SK-N-SH (cell line): ENCODE results near the gene ITIH5. TPM values are rescaled to one million over a fixed set of nuclear protein-coding genes. Genes with fewer than 3 reads are reported as not detected.

ENCODE experiments used
- CTCF ChIA-PET: fragments of 300-600, 350-600 bp; formaldehyde crosslinking; extraction: SDS; loops from one replicate; lab custom pipeline; 2021; lab: Yijun Ruan, JAX
- POLR2A ChIA-PET: fragments of 350-600 bp; sonication (Branson Sonifier 250); formaldehyde crosslinking; extraction: SDS; loops from one replicate; lab custom pipeline; 2020; ENCODE audit warnings: antibody characterized with exemption, inconsistent platforms; lab: Yijun Ruan, JAX
- DNase-seq: peaks from one replicate; pipeline ENCODE4 v3.0.0; 2012
- H2AFZ ChIP-seq: fragments of 200-600 bp; sonication (generic); 2 replicates; pipeline ENCODE4 v1.8.1; 2016; ENCODE audit warnings: antibody characterized with exemption, mild to moderate bottlenecking, low read depth
- H3F3A ChIP-seq: fragments of 200-600 bp; sonication (generic); replicated peaks from 2 replicates; pipeline ENCODE3; 2016; ENCODE audit warnings: antibody characterized with exemption, mild to moderate bottlenecking; ENCODE audit not compliant: insufficient read depth
- H3K27ac ChIP-seq, 2 experiments: fragments of 200-500 bp in 1 of 2; fragments of 200-600 bp in 1 of 2; sonication (Bioruptor generic) in 1 of 2; sonication (generic), shearing (Covaris generic) in 1 of 2; 2 replicates each; pipeline versions ENCODE4 v1.5.1 to v1.6.1; 2014 to 2016; ENCODE audit warnings: low read depth in 2 of 2, inconsistent platforms in 1 of 2, low read length in 1 of 2, mild to moderate bottlenecking in 1 of 2, mixed read lengths in 1 of 2
- H3K27me3 ChIP-seq: fragments of 200-600 bp; sonication (generic), shearing (Covaris generic); 2 replicates; pipeline ENCODE4 v1.6.1; 2016; ENCODE audit warnings: mixed run types; ENCODE audit not compliant: insufficient read depth
- H3K36me3 ChIP-seq, 2 experiments: fragments of 200-500 bp in 1 of 2; fragments of 200-600 bp in 1 of 2; sonication (Bioruptor generic) in 1 of 2; sonication (generic) in 1 of 2; replicated peaks in 1 of 2; 2 replicates each; pipeline versions ENCODE3 to v1.5.1; 2014 to 2016; ENCODE audit warnings: low read length in 1 of 2, mild to moderate bottlenecking in 1 of 2; ENCODE audit not compliant: insufficient read depth in 2 of 2, control insufficient read depth in 1 of 2
- H3K4me1 ChIP-seq, 2 experiments: fragments of 200-500 bp in 1 of 2; fragments of 200-600 bp in 1 of 2; sonication (Bioruptor generic) in 1 of 2; sonication (generic), shearing (Covaris generic) in 1 of 2; 2 replicates each; pipeline versions ENCODE4 v1.5.1 to v1.6.1; 2014 to 2016; ENCODE audit warnings: low read depth in 1 of 2, low read length in 1 of 2, mixed run types in 1 of 2; ENCODE audit not compliant: insufficient read depth in 2 of 2, control insufficient read depth in 1 of 2
- H3K4me2 ChIP-seq: fragments of 200-600 bp; sonication (generic), shearing (Covaris generic); 2 replicates; pipeline ENCODE4 v1.6.1; 2017; ENCODE audit warnings: mixed run types
- H3K4me3 ChIP-seq, 2 experiments: fragments of 200-500 bp in 1 of 2; fragments of 200-600 bp in 1 of 2; sonication (Bioruptor generic) in 1 of 2; sonication (generic), shearing (Covaris generic) in 1 of 2; 2 replicates each; pipeline versions ENCODE4 v1.5.1 to v1.8.1; 2014 to 2016; ENCODE audit warnings: low read depth in 2 of 2, inconsistent platforms in 1 of 2, low read length in 1 of 2, mild to moderate bottlenecking in 1 of 2, mixed read lengths in 1 of 2, moderate library complexity in 1 of 2
- H3K79me2 ChIP-seq: fragments of 200-600 bp; sonication (generic); 2 replicates; pipeline ENCODE4 v1.8.1; 2017; ENCODE audit warnings: mild to moderate bottlenecking; ENCODE audit not compliant: insufficient read depth
- H3K9ac ChIP-seq: fragments of 200-600 bp; sonication (generic); 2 replicates; pipeline ENCODE4 v1.6.1; 2017; ENCODE audit warnings: mixed run types
- H3K9me2 ChIP-seq: fragments of 200-600 bp; sonication (generic); 2 replicates; pipeline ENCODE4 v1.6.1; 2017; ENCODE audit warnings: mixed run types
- H3K9me3 ChIP-seq: fragments of 200-600 bp; sonication (generic); 2 replicates; pipeline ENCODE4 v1.6.1; 2017; ENCODE audit warnings: mixed run types, mild to moderate bottlenecking, moderate library complexity
- H4K20me1 ChIP-seq: fragments of 200-600 bp; sonication (generic); 2 replicates; pipeline ENCODE4 v1.6.1; 2017; ENCODE audit warnings: mild to moderate bottlenecking, mixed run types; ENCODE audit not compliant: insufficient read depth
- CHD2 ChIP-seq: fragments of 150-350 bp; IDR thresholded peaks from 2 replicates; pipeline ENCODE4 v1.6.1; 2018; ENCODE audit warnings: low read length; ENCODE audit not compliant: partially characterized antibody
- ELF1 ChIP-seq: IDR thresholded peaks from 2 replicates; pipeline ENCODE4 v1.4.0; 2012
- EP300 ChIP-seq, 2 experiments: IDR thresholded peaks; 2 replicates each; pipeline versions ENCODE4 v1.4.0 to v1.6.1; 2012; ENCODE audit warnings: borderline replicate concordance in 1 of 2, low read depth in 1 of 2, low read length in 1 of 2
- FOSL2 ChIP-seq: IDR thresholded peaks from 2 replicates; pipeline ENCODE4 v1.4.0; 2012; ENCODE audit warnings: low read depth, mild to moderate bottlenecking, moderate library complexity, borderline replicate concordance
- FOXJ3 ChIP-seq: sonication (generic); formaldehyde crosslinking; IDR thresholded peaks from 2 replicates; pipeline ENCODE4 v1.5.1; 2020; ENCODE audit warnings: mild to moderate bottlenecking, missing genetic modification reagents
- FOXM1 ChIP-seq: IDR thresholded peaks from 2 replicates; pipeline ENCODE4 v1.4.0; 2012; ENCODE audit warnings: low read depth, mild to moderate bottlenecking
- GABPA ChIP-seq: IDR thresholded peaks from 2 replicates; pipeline ENCODE4 v1.4.0; 2012; ENCODE audit warnings: low read depth, mild to moderate bottlenecking
- JUND ChIP-seq: IDR thresholded peaks from 2 replicates; pipeline ENCODE4 v1.4.0; 2012
- MEF2A ChIP-seq: IDR thresholded peaks from 2 replicates; pipeline ENCODE4 v1.4.0; 2012; ENCODE audit warnings: low read depth, borderline replicate concordance
- POLR2AphosphoS5 ChIP-seq: IDR thresholded peaks from 2 replicates; pipeline ENCODE4 v1.6.1; 2012; ENCODE audit warnings: low read depth, low read length
- RCOR1 ChIP-seq: fragments of 150-350 bp; IDR thresholded peaks from 2 replicates; pipeline ENCODE4 v1.6.1; 2017; ENCODE audit warnings: antibody characterized with exemption, low read length
- SMC3 ChIP-seq: IDR thresholded peaks from 2 replicates; pipeline ENCODE4 v1.6.1; 2012; ENCODE audit warnings: low read depth, low read length, improper control_type of control experiment
- TAF1 ChIP-seq: IDR thresholded peaks from 2 replicates; pipeline ENCODE4 v1.6.1; 2012; ENCODE audit warnings: low read depth, mild to moderate bottlenecking, low read length, moderate library complexity, borderline replicate concordance
- TCF12 ChIP-seq: IDR thresholded peaks from 2 replicates; pipeline ENCODE4 v1.4.0; 2012
- ZBTB33 ChIP-seq: IDR thresholded peaks from 2 replicates; pipeline ENCODE4 v1.4.0; 2012; ENCODE audit warnings: low read depth, borderline replicate concordance
- WGBS: methylation state at CpG from one replicate; pipeline ENCODE4 v1.1.6; 2017; ENCODE audit warnings: low lambda C conversion rate; 5-methylcytosine and 5-hydroxymethylcytosine counted together
- polyA plus RNA-seq, 3 experiments: library from polyadenylated mRNA; depleted of rRNA; stranded (reverse); fragments of >200 nt; gene quantifications; 2 replicates each; pipeline ENCODE4 v1.2.3, GENCODE V29; 2012
- TF ChIP-seq, protein P1 (sequence below): fragments of 150-350 bp; IDR thresholded peaks from 2 replicates; pipeline ENCODE4 v1.6.1; 2017; ENCODE audit warnings: antibody characterized with exemption, low read length, low read depth, borderline replicate concordance
- TF ChIP-seq, protein P2 (sequence below): fragments of 150-350 bp; IDR thresholded peaks from 2 replicates; pipeline ENCODE4 v1.6.1; 2016; ENCODE audit warnings: mild to moderate bottlenecking, low read depth, low read length

Gene ITIH5
- polyA plus RNA-seq, 1 of the 3 experiments (the other 2 are of a cell fraction): 0.07 TPM

DNA sequence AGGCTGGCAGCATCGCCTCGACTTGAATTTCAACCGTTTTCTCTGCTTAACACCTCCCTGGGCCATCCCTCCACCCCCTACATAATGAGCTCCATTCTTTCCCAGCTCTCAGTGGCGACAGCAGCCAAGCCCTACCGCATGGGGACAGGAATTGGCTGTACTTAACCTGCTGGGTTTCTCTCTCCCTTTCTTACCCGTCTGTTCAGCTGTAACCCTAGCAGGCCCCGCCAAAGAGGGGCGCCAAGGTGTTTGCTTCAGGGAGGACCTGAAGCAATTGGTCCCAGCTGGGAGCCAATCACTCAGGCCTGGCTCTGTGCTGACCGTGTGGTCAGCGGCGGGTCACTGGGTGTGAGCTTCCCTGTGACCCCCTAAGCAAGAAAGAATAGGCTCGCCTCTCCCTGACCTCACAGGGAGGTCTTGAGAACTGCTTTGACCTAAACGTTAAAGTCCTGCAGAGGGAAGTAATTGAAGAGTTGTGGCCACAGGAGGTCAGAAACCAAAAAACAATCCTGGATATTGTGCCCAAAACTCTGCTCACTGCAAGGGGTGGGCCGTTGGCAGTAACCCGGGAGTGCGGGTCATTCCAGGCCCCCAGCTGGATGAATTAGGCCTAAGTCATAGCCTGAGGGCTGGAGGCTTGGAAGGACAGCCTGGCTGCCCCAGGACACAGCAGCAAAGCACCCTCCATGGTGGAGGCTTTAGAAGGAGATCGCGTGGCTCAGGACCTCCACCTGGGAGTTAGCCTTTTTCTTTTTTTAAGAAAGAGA, 114.6 kb downstream of the ITIH5 start:
- H3K27me3 ChIP-seq: no peaks in the 10 kb centered on the region
- DNase-seq: no peak
- H3K9ac ChIP-seq: no peak overlapping the region
- no peaks in the 10 kb centered on the region for H3K36me3 ChIP-seq
- no peak for TF ChIP-seq MEF2A
- TF ChIP-seq CHD2: no peak
- no peak for TF ChIP-seq GABPA
- TF ChIP-seq FOXM1: no peak
- TF ChIP-seq, all 33 proteins: peak for 0
- no peak overlapping the region for H3K27ac ChIP-seq
- ChIA-PET CTCF (interaction anchor here (1.5 kb wide), 1 partner anchor 27 kb away, joined by 5 read pairs; no protein-coding TSS in a partner anchor), POLR2A (no interaction called here)
- no peak overlapping the region for H2AFZ ChIP-seq
- no peak overlapping the region for H3K4me2 ChIP-seq
- WGBS: 49% methylated on average over 14 of the region's 18 CpGs
- no peaks in the 10 kb centered on the region for H3K9me3 ChIP-seq
- H4K20me1 ChIP-seq: no peaks in the 10 kb centered on the region
- no peaks in the 10 kb centered on the region for H3K79me2 ChIP-seq
- no peaks in the 10 kb centered on the region for H3K4me1 ChIP-seq
- H3K9me2 ChIP-seq: no peaks in the 10 kb centered on the region
- H3K4me3 ChIP-seq: no peak overlapping the region
- H3F3A ChIP-seq: no peaks in the 10 kb centered on the region

- Histone ChIP-seq H3K9me2 (no peaks in the 10 kb centered on the region), H3K79me2 (no peaks in the 10 kb centered on the region), H4K20me1 (no peaks in the 10 kb centered on the region), H3K4me1 (peaks cover 0 to 4% of the 10 kb centered on the region in 2 experiments; a peak in 1 of 4 replicates), H3K9me3 (no peaks in the 10 kb centered on the region), H3K4me2 (no peak overlapping the region), H3K36me3 (no peaks in the 10 kb centered on the region), H3F3A (no peaks in the 10 kb centered on the region), H2AFZ (no peak overlapping the region), H3K9ac (no peak overlapping the region), H3K27ac (no peak overlapping the region), H3K4me3 (no peak overlapping the region), H3K27me3 (no peaks in the 10 kb centered on the region)
- WGBS: 20% methylated on average over 6 of the region's 6 CpGs
- no peak for DNase-seq
- TF ChIP-seq FOXJ3 (CRISPR knock-in tag): no peak
- TF ChIP-seq, protein P1, sequence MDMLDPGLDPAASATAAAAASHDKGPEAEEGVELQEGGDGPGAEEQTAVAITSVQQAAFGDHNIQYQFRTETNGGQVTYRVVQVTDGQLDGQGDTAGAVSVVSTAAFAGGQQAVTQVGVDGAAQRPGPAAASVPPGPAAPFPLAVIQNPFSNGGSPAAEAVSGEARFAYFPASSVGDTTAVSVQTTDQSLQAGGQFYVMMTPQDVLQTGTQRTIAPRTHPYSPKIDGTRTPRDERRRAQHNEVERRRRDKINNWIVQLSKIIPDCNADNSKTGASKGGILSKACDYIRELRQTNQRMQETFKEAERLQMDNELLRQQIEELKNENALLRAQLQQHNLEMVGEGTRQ: no peak
- no peak for TF ChIP-seq EP300 (IDR thresholded peaks at IDR 0.05; ENCODE audit: borderline replicate concordance in 1 of 2, low read depth in 1 of 2, low read length in 1 of 2)
- no peak for TF ChIP-seq FOSL2
- TF ChIP-seq FOXM1: no peak
- no peak for TF ChIP-seq ELF1
- no peak for TF ChIP-seq RCOR1
- no peak for TF ChIP-seq CHD2
- no peak for TF ChIP-seq SMC3
- TF ChIP-seq ZBTB33: no peak
- TF ChIP-seq, protein P2, sequence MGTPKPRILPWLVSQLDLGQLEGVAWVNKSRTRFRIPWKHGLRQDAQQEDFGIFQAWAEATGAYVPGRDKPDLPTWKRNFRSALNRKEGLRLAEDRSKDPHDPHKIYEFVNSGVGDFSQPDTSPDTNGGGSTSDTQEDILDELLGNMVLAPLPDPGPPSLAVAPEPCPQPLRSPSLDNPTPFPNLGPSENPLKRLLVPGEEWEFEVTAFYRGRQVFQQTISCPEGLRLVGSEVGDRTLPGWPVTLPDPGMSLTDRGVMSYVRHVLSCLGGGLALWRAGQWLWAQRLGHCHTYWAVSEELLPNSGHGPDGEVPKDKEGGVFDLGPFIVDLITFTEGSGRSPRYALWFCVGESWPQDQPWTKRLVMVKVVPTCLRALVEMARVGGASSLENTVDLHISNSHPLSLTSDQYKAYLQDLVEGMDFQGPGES: no peak
- no peak for TF ChIP-seq TCF12
- no peak for TF ChIP-seq GABPA
- no peak for TF ChIP-seq TAF1
- TF ChIP-seq POLR2AphosphoS5: no peak
- TF ChIP-seq JUND: no peak
- ChIA-PET CTCF (interaction anchor here (1.5 kb wide), 1 partner anchor 26 kb away, joined by 5 read pairs; no protein-coding TSS in a partner anchor), POLR2A (no interaction called here)
Observed at GRCh38 chr10:7551289-7551688, 115.5 kb downstream of the ITIH5 start.
